Measurements from ENCODE around the gene NUDT19. TPM values are rescaled to one million over a fixed set of nuclear protein-coding genes. Genes with fewer than 3 reads are reported as not detected.
"Not testable (repeated sequence)": the region's sequence is repeated elsewhere in the genome, so short reads cannot be mapped to it uniquely, and the experiment has no call there.

NUDT19 gene
- total RNA-seq, 1 donor from 2014 or later: 3.2 TPM

GRCh38 chr19:32650671-32651070 is 41.0 kb upstream of the NUDT19 start:
- no peak overlapping the region for H3K4me3 Mint-ChIP-seq (ENCODE audit: unreplicated experiment)

GRCh38 chr19:32651729-32652140 is 39.9 kb upstream of the NUDT19 start:
- Mint-ChIP-seq H3K27ac (ENCODE audit: unreplicated experiment) (no peak overlapping the region), H3K4me3 (ENCODE audit: unreplicated experiment) (no peak overlapping the region), H3K9me3 (ENCODE audit: unreplicated experiment) (peaks cover 2% of the 10 kb centered on the region), H3K36me3 (ENCODE audit: unreplicated experiment) (no peaks in the 10 kb centered on the region), H3K27me3 (ENCODE audit: unreplicated experiment) (no peaks in the 10 kb centered on the region), H3K4me1 (ENCODE audit: low read depth, unreplicated experiment) (peaks cover 5% of the 10 kb centered on the region)
- TF ChIP-seq CTCF (IDR thresholded peaks at IDR 0.05; ENCODE audit: partially characterized antibody, unreplicated experiment): no peak
- peak; percentile 52 for DNase-seq

More at GRCh38 chr19:32650671-32651070, 41.0 kb upstream of the NUDT19 start:
- no peak overlapping the region for H3K27ac Mint-ChIP-seq (ENCODE audit: unreplicated experiment)
- no peaks in the 10 kb centered on the region for H3K36me3 Mint-ChIP-seq (ENCODE audit: unreplicated experiment)
- peaks cover 2% of the 10 kb centered on the region for H3K9me3 Mint-ChIP-seq (ENCODE audit: unreplicated experiment)
- H3K27me3 Mint-ChIP-seq (ENCODE audit: unreplicated experiment): no peaks in the 10 kb centered on the region
- DNase-seq: no peak
- no peak for TF ChIP-seq CTCF (IDR thresholded peaks at IDR 0.05; ENCODE audit: partially characterized antibody, unreplicated experiment)
- peaks cover 5% of the 10 kb centered on the region for H3K4me1 Mint-ChIP-seq (ENCODE audit: low read depth, unreplicated experiment)

GRCh38 chr19:32652331-32652730 is 39.3 kb upstream of the NUDT19 start:
- not testable (repeated sequence) for DNase-seq; H3K27me3 Mint-ChIP-seq (ENCODE audit: unreplicated experiment); H3K36me3 Mint-ChIP-seq (ENCODE audit: unreplicated experiment); H3K27ac Mint-ChIP-seq (ENCODE audit: unreplicated experiment); H3K4me3 Mint-ChIP-seq (ENCODE audit: unreplicated experiment); H3K9me3 Mint-ChIP-seq (ENCODE audit: unreplicated experiment); H3K4me1 Mint-ChIP-seq (ENCODE audit: low read depth, unreplicated experiment)

- no peak for DNase-seq
- Mint-ChIP-seq H3K4me3 (ENCODE audit: unreplicated experiment) (no peak overlapping the region), H3K36me3 (ENCODE audit: unreplicated experiment) (no peaks in the 10 kb centered on the region), H3K27me3 (ENCODE audit: unreplicated experiment) (no peaks in the 10 kb centered on the region), H3K9me3 (ENCODE audit: unreplicated experiment) (peaks cover 2% of the 10 kb centered on the region), H3K4me1 (ENCODE audit: low read depth, unreplicated experiment) (peaks cover 1% of the 10 kb centered on the region), H3K27ac (ENCODE audit: unreplicated experiment) (no peak overlapping the region)
- no peak for TF ChIP-seq CTCF (IDR thresholded peaks at IDR 0.05; ENCODE audit: partially characterized antibody, unreplicated experiment)
Measured at GRCh38 chr19:32652894-32653598, 38.6 kb upstream of the NUDT19 start.

- no peak overlapping the region for H3K4me3 Mint-ChIP-seq (ENCODE audit: unreplicated experiment)
- no peak for DNase-seq
- H3K9me3 Mint-ChIP-seq (ENCODE audit: unreplicated experiment): no peaks in the 10 kb centered on the region
- no peaks in the 10 kb centered on the region for H3K27me3 Mint-ChIP-seq (ENCODE audit: unreplicated experiment)
- no peaks in the 10 kb centered on the region for H3K36me3 Mint-ChIP-seq (ENCODE audit: unreplicated experiment)
- peaks cover 1% of the 10 kb centered on the region for H3K4me1 Mint-ChIP-seq (ENCODE audit: low read depth, unreplicated experiment)
- no peak overlapping the region for H3K27ac Mint-ChIP-seq (ENCODE audit: unreplicated experiment)
- no peak for TF ChIP-seq CTCF (IDR thresholded peaks at IDR 0.05; ENCODE audit: partially characterized antibody, unreplicated experiment)
Measured at GRCh38 chr19:32653599-32653915, 38.1 kb upstream of the NUDT19 start.

- not testable (repeated sequence) for H3K9me3 Mint-ChIP-seq (ENCODE audit: unreplicated experiment); H3K27me3 Mint-ChIP-seq (ENCODE audit: unreplicated experiment); H3K4me1 Mint-ChIP-seq (ENCODE audit: low read depth, unreplicated experiment); H3K36me3 Mint-ChIP-seq (ENCODE audit: unreplicated experiment); DNase-seq; H3K27ac Mint-ChIP-seq (ENCODE audit: unreplicated experiment); H3K4me3 Mint-ChIP-seq (ENCODE audit: unreplicated experiment)
Measured at GRCh38 chr19:32656379-32656778, 35.2 kb upstream of the NUDT19 start.
